Right renal pelvis (tissue), 4 donors: ENCODE measurements around the gene PTPRE. TPM values are rescaled to one million over a fixed set of nuclear protein-coding genes. Genes with fewer than 3 reads are reported as not detected.

Source experiments
- DNase-seq, 4 donors: peaks; one replicate each; pipeline ENCODE4 v3.0.0-alpha.2; 2013; ENCODE audit warnings: low read depth in 4 of 4, low spot score in 3 of 4, missing footprints in 1 of 4
- polyA plus RNA-seq, 4 donors: library from polyadenylated mRNA; unstranded; fragments of 120-200 nt; gene quantifications; one replicate each; pipeline ENCODE4 v1.2.1, GENCODE V29; 2013; ENCODE audit not compliant: insufficient read length in 4 of 4

The PTPRE gene
- polyA plus RNA-seq, 4 donors, result 5.5 to 6.8 (median 6.2) TPM

- DNase-seq, result no peak
Observed at GRCh38 chr10:127947211-127947610, 40.3 kb downstream of the PTPRE start.

- DNase-seq, result no peak
Observed at GRCh38 chr10:127948791-127949190, 41.9 kb downstream of the PTPRE start.

DNA sequence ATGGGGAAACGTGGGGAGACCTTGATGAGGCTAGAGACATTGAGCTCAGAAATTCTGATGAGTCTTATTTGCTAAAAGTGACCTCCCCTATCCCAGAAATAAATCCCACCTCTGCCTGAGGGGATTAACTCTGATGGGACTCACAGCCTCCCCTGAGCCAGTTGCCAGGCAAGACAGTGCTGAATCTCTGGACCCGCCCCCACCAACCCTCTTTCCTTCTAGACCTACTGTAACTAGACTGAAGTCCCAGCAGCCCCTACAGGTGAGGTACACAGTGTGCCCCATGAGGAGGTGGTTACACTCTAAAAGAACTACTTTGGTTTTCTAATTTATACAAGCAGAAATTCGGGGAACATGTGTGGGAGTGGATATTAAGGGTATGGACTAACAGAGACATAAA lies 42.9 kb downstream of the PTPRE start:
- no peak for DNase-seq

DNA sequence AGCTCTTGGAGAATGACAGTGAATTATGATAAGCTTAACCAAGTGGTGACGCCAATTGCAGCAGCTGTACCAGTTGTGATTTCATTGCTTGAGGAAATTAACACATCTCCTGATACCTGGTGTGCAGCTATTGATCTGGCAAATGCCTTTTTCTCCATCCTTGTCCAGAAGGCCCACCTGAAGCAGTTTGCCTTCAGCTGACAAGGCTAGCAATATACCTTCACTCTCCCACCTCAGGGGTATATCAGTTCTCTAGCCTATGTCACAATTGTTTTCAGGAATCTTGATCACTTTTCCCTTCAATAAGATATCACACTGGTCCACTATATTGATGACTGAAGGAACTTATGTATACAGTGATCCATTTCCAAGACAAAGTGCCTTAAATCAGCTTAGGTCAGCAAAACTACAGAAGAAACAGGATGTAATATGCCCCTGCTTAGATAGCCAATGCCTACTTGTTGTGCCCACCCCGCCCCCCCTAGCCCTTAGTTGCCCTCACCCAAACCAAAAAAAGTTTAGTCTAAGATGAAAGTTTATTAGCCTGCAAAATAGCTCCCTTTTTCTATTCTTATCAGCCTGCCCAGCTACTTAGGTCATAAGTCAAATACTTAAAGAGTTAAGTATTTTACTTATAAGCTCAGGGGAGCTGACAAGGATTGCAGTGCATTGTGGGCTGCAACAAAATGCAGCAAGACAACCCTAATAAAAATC lies 45.1 kb downstream of the PTPRE start:
- no peak for DNase-seq

DNA sequence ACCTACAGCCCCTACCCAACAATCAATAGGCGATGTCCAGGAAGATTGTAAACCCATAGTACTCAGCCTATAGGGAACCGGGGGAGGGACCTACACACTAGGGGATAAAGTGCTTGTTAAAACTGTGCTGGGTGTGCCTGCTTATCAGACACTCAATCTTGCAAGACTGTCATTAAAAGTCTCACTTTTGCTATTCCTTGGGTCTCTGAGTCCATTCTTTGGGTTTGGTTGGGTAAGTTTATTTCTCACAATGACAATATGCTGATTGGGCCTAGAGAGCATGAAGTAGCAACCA lies 45.6 kb downstream of the PTPRE start:
- no peak for DNase-seq

DNA sequence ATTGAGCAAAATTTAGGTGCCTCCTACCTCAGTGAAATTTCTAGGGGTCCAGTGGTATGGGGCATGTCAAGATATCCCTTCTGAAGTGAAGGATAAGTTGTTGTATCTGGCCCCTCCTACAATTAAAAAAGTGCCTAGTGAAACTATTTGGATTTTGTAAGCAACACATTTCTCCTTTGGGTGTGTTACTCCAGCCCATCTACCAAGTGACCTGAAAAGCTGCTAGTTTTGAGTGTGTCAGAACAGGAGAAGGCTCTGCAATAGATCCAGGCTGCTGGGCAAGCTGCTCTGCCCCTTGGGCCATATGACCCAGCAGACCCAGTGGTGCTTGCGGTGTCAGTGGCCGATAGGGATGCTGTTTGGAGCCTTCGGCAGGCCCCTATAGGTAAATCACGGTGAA lies 46.0 kb downstream of the PTPRE start:
- DNase-seq, result no peak

GRCh38 chr10:127953876-127954275 lies 47.0 kb downstream of the PTPRE start:
- DNase-seq, result no peak

DNA sequence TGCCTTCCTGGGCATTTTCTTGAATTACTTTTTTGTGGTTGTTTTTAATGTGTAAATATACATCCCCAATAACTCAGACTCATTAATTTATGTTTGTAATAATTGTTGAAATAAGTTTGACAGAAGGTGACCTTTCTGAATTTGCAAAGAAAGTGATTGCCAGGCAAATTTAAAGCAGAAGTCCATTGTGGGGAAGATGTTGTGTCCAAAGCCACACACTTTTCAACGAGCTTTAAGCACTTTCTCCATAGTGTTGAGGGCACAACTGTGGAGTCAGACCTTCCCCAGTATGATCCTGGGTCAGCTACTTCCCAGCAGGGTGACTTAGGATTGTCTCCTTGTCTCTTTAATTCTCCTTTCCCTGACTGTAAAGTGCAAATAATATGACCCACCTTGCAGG lies 52.5 kb downstream of the PTPRE start:
- no peak for DNase-seq

GRCh38 chr10:127961071-127961470 lies 54.2 kb downstream of the PTPRE start:
- no peak for DNase-seq

DNA sequence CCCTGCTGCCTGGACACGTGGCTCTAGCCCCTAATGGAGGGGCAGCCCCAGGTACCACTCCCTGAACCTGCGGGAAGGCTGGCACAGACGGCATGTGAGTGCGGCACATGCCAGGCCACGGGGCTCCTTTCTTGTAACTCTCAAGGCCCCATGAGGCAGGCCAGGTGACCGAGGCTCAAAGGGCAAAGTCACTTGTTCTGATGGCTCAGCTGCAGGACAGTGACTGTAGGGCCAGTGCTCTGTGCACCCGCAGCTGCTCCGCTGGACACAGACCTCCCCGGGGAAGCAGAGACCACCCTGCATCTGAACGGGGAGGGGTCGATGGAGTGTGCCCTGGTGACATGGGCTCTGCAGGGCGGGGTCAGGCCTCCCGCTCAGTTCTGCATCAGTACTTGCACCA lies 55.3 kb downstream of the PTPRE start:
- DNase-seq, result no peak

GRCh38 chr10:127963136-127963535 lies 56.2 kb downstream of the PTPRE start:
- DNase-seq, result no peak

DNA sequence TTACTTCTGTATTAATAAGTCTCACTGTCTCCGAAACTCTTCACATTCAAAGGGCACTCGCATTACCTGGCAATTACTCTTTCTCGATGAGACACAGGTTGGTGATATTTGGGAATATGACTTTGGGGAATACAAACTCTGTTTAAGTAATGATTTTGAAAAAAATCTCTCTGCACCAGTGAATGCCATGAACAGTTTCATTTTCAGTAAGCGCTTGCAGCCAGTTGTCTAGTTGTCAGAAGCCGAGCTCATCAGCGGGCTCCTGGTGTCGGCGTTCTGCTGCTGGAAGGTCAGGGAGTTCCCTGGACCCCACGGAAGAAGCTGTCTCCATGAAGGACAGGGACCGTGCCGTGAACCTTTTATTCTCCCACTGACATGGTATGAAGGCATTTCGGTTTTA lies 57.7 kb downstream of the PTPRE start:
- DNase-seq, result no peak

GRCh38 chr10:127966875-127967274 lies 60.0 kb downstream of the PTPRE start:
- no peak for DNase-seq

DNA sequence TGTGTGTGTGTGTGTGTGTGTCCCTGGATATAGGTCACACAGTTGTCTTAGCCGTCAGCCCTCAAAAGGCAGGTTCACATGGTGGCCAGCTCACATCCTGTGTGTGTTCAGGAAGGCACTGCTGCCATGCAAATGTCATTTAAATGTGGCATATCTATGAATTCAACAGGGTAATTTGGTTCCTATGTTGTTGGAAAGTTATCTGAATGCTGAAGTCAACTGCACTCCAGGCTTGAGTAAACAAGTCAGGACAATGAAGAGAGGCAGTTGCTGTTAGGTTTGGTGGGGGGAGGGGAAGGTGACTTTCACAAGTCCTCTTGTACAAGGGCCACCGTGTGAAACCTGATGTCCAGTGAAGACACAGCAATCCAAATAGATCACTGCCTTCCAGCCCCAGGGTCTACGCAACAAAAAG lies 61.1 kb downstream of the PTPRE start:
- DNase-seq, result no peak

DNA sequence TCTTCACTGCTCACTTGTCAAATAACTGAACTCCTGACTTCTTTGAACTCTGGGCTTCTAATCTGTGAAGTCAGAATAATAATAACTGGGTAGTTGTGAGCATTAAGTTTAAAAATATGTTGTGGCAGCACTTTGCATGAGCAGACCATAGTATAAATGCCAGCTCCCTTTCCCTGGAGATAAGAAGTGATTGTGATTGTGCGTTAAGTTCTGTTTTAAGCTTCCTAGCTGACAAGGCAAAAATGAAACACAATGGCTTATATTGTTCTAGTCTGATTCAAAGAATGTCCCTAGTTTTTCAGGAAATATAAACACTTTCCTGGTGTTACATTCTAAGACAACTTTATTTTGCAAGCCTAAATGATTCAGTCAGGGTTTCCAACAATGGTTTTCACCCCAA lies 61.8 kb downstream of the PTPRE start:
- DNase-seq, result no peak

DNA sequence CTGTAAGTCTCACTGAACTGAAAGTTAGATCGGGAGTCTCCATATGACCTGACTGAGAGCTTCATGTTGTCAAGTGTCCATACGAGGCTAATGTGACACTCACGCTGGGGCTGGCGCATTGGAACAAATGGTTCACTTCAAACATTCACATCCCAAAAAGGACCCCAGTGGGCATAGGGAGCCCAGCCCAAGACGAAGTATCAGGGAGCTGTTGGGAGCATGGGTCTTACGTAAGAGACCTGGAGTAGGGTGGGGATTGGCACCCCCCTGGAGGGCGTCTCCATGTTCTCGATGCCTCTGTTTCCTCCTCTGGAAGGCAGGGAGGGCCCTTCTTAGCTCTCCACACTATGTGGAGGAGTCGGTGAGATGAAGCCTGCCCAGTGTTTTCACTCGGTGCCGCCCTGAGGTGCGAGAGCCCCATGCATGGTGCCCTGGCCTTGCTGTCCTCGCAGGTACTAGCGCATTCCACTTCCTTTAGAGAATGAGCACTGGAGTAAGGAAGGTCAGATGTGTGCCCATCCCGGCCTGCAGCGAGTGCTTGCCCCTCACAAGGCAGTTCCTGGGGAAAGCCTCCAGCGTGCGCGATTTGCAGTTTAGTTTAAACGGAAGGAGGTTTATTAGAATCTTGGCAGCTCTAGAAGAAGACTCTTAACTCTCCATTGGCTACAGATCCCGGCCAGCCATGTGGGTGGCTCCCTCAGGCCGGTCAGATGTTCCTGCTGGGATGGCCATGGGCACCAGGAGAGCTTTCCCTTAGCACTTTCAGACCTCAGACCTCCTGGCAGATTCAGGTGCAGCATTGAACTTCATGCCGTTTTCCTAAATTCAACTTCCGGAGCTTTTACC lies 64.4 kb downstream of the PTPRE start:
- no peak for DNase-seq

DNA sequence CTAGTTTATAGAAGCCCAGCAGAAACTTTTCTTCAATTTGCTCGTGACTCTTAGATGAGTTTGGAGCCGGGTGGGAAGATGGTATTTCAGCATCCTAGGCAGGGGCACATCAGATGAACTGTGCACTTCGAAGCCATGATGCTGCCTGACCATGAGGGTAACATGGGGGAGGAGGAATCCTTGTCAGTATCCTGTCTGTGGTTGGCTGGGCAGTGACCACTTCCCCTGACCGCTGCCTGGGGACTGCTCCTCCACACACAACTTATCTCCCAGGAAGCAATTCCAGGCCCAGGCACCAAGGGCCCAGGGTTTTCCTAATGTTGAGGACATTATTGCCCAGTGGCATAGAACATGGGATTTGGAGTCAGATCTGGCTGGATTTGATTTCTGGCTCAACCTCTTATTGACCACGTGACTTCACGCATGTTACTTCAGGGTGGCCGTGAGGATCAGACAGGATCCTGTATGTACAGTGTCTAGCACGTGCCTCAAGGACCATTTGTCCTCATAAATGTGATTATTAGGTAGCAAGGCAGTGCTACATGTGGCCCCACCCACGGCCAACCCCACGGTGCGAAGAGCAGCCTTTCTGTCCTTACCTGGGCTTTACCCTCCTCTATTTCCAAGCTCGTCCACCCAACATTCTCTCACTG lies 65.2 kb downstream of the PTPRE start:
- DNase-seq, result no peak

DNA sequence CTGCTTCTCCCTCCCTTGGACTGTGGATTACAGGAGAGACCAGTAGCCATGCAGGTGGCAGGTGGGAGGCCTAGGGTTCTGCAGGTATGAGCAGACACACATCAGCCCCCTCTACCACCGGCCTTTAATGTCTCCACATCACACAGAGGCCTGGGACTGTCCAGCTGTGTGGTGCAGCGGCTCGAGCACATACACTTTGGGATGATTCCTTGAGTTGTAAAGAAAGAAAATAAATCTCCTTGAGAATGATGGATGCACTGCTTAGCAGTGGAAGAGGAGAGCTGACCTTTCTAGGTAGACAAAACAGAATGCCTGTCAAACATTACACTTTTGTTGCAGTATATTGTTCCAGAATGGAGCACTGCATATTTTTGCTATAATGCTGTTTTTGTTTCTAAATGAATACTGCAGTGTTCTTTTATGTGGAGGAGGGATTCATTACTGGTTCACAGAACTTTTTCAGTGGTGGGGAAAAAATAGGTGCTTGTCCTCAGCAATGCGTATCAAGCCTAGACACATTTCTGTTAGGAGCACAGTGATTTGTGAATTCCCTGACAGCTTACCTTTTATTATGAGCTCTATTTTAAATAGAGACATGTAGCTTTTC lies 66.0 kb downstream of the PTPRE start:
- no peak for DNase-seq

DNA sequence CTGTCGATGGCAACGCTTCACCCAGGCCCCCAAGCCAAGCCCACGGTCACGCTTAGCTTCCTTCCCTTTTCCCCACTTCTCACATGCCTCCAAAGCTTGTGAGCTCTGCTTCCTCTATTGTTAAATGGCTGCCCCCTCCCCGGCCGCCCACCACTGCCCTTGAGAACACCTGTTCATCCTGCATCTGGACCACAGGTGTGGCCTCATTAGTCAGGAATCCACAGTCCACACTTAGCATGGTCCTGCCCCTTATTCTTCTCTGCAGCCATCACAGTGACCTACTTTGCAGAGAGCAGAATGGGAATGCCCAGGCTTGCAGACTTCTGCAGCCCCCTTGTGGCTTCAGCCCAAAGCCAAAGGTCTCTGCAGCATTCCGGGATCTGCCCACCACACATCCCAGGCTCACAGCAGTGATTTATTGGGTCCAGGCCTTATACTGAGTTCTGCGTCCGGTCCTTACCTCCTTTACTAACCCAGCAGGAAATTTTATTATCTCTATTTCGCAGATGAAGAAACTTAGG lies 66.9 kb downstream of the PTPRE start:
- DNase-seq, result no peak

DNA sequence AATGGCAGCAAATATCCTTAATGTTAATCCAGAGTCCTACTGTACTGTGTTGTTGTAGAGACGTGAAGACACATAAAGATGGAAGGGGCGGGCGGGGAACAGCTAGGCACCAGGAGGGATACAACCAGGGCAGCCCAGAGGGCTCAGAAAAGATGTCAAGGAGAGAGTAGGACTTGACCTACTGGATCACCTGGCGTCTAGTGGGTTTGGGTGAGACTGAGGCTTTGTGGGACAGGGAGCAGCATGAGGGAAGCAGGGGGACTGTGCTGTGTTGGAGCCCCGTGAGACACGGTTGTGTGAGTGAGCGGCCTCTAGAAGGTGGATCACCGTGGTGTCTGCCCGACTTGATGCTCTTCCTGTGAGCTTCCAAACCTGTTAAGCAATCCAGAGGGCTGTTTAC lies 68.0 kb downstream of the PTPRE start:
- no peak for DNase-seq

- no peak for DNase-seq
Observed at GRCh38 chr10:127976286-127976685, 69.4 kb downstream of the PTPRE start.
